ENCODE results near the gene KIF20A. TPM values are rescaled to one million over a fixed set of nuclear protein-coding genes. Genes with fewer than 3 reads are reported as not detected.
"Not testable (repeated sequence)": the region's sequence is repeated elsewhere in the genome, so short reads cannot be mapped to it uniquely, and the experiment has no call there.

Gene KIF20A
- total RNA-seq, 4 donors from 2014 or later = 2.3 to 9.1 (median 5.6) TPM

GRCh38 chr5:138140268-138140667, 38.6 kb upstream of the KIF20A start:
- Histone ChIP-seq H3K27ac (no peak overlapping the region), H3K4me1 (peaks cover 0 to 7% (median 0%) of the 10 kb centered on the region in 4 donors), H3K36me3 (no peaks in the 10 kb centered on the region), H3K9me3 (no peaks in the 10 kb centered on the region), H3K4me3 (no peak overlapping the region), H3K27me3 (no peaks in the 10 kb centered on the region)
- TF ChIP-seq POLR2A (IDR thresholded peaks at IDR 0.05) = no peak
- no peak for TF ChIP-seq CTCF (IDR thresholded peaks at IDR 0.05)
- DNase-seq = no peak

- Histone ChIP-seq H3K4me3 (no peak overlapping the region), H3K27me3 (no peaks in the 10 kb centered on the region), H3K4me1 (peaks cover 0 to 7% (median 0%) of the 10 kb centered on the region in 4 donors), H3K27ac (no peak overlapping the region), H3K36me3 (no peaks in the 10 kb centered on the region), H3K9me3 (no peaks in the 10 kb centered on the region)
- TF ChIP-seq CTCF (IDR thresholded peaks at IDR 0.05) (no peak), POLR2A (IDR thresholded peaks at IDR 0.05) (no peak)
- no peak for DNase-seq
Observed at GRCh38 chr5:138141734-138142133, 37.2 kb upstream of the KIF20A start.

- not testable (repeated sequence) for H3K27me3 ChIP-seq, H3K4me1 ChIP-seq, H3K9me3 ChIP-seq, DNase-seq, H3K27ac ChIP-seq, H3K4me3 ChIP-seq, H3K36me3 ChIP-seq
Observed at GRCh38 chr5:138143578-138143977, 35.3 kb upstream of the KIF20A start.

- Histone ChIP-seq H3K27me3 (no peaks in the 10 kb centered on the region), H3K4me3 (no peak overlapping the region), H3K4me1 (no peaks in the 10 kb centered on the region), H3K36me3 (no peaks in the 10 kb centered on the region), H3K9me3 (no peaks in the 10 kb centered on the region), H3K27ac (no peak overlapping the region)
- TF ChIP-seq POLR2A (IDR thresholded peaks at IDR 0.05) (no peak), CTCF (IDR thresholded peaks at IDR 0.05) (no peak)
- DNase-seq = no peak
Observed at GRCh38 chr5:138148811-138149210, 30.1 kb upstream of the KIF20A start.

- H3K4me1 ChIP-seq = no peaks in the 10 kb centered on the region
- no peak overlapping the region for H3K27ac ChIP-seq
- no peaks in the 10 kb centered on the region for H3K36me3 ChIP-seq
- H3K9me3 ChIP-seq = no peaks in the 10 kb centered on the region
- TF ChIP-seq POLR2A (IDR thresholded peaks at IDR 0.05) = no peak
- no peak for TF ChIP-seq CTCF (IDR thresholded peaks at IDR 0.05)
- no peaks in the 10 kb centered on the region for H3K27me3 ChIP-seq
- DNase-seq = no peak
- H3K4me3 ChIP-seq = no peak overlapping the region
Observed at GRCh38 chr5:138149530-138149929, 29.4 kb upstream of the KIF20A start.

GRCh38 chr5:138155977-138156376, 22.9 kb upstream of the KIF20A start:
- not testable (repeated sequence) for H3K27ac ChIP-seq, H3K27me3 ChIP-seq, H3K4me1 ChIP-seq, H3K4me3 ChIP-seq, DNase-seq, H3K9me3 ChIP-seq
- H3K36me3 ChIP-seq = peaks cover 0 to 50% (median 0%) of the 10 kb centered on the region in 3 donors

GRCh38 chr5:138157626-138158025, 21.3 kb upstream of the KIF20A start:
- peaks cover 0 to 66% (median 0%) of the 10 kb centered on the region in 3 donors for H3K36me3 ChIP-seq
- H3K9me3 ChIP-seq = no peaks in the 10 kb centered on the region
- no peak for TF ChIP-seq CTCF (IDR thresholded peaks at IDR 0.05)
- TF ChIP-seq POLR2A (IDR thresholded peaks at IDR 0.05) = no peak
- no peaks in the 10 kb centered on the region for H3K4me1 ChIP-seq
- no peak for DNase-seq
- no peak overlapping the region for H3K27ac ChIP-seq
- no peak overlapping the region for H3K4me3 ChIP-seq
- no peaks in the 10 kb centered on the region for H3K27me3 ChIP-seq
